Non-pigmented ciliary epithelial cell (primary cell): ENCODE results near the gene SBK1.
"Not testable (repeated sequence)": the region's sequence is repeated elsewhere in the genome, so short reads cannot be mapped to it uniquely, and the experiment has no call there.

Source experiments
- DNase-seq: peaks from one replicate; pipeline ENCODE4 v3.0.0-alpha.2; 2010; ENCODE audit warnings: low read depth

Gene SBK1

DNA sequence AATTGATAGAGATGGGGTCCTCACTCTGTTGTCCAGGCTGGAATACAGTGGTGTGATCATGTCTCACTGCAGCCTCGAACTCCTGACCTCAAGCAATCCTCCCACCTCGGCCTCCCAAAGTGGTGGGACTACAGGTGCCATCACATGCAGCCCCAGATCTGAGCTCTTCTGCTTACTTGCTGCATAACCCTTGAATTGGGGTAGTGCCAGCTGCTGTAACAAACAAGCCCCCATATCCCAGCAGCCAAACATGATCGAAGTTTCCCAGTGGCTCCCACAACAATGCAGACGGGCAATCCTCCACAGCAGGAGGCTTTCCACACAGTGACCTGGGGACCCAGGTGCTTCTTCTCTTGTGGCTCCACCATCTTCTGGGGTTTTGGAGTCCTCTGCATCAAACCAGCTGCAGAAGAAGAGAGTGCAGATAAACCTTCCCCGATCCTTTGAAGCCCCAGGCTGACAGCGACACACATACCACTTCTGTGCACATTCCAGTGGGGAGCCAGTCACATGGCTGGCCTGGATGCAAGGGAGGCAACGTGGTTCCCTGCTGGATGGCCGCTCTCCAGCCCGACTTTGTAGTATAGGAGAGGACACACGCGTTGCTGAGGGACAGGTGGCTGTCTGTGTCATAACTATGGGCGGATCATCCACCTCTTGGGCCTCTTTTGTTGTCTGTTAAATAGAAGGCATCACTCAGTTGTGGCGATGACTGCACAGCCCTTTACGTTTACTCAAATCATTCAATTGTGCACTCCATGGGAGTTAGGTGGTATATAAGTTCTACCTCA, 16.7 kb downstream of the SBK1 start:
- DNase-seq: no peak

DNA sequence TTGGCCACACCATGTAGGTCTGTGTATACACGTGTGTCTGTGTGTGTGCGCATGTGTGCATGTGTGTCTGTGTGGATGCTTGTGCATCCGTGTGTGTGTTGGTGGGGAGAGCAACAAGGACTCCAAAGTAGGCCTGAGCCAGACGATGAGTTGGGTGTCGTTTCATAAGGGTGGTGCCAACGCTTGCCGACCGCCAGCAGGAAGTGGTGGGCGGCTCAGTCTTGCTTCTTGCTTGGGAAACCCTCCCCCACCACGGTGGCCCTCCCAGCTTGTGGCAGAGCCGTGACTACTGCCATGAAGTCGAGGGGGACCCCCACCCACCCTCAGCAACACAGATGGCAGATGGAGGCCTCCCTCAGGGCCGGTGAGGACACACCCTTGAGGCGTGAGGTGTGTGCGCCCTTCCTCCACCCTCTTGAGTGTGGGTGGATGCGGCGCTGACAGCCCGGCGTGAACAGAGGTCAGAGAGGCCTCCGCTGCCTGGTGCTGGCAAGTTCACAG, 17.5 kb downstream of the SBK1 start:
- DNase-seq: no peak

DNA sequence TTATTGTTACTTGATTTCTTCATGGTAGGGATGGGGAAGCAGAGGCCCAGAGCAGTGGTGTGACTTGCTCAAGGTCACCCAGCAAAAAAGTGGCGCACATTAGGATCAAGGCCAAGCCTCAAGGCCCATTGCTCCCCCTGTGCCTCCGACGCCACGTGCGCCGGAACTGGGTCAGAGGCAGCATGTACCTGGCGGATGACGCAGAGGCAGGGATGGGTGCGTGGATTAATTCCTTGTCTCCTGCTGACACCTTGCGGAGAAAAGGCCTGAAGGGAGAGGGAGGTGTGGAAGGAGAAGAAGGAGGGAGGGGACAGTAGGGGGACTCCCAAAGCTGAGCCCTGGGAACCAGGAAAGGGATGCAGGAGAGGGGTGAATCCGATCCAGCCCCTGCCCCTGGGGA, 18.5 kb downstream of the SBK1 start:
- DNase-seq: no peak

DNA sequence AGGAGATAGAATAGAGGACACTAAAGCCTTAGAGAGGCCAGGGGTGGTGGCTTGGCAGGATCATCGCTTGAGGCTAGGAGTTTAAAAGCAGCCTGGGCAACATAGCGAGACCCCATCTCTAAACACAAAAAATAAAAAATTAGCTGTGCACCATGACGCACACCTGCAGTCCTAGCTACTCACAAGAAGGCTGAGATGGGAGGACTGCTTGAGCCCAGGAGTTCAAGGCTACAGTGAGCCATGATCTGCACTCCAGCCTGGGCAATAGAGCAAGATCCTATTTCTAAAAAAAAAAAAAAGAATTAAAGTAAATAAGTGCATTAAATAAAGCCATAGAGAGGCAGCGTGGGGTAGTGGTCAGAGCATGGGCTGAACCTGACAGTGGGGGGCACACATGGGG, 19.1 kb downstream of the SBK1 start:
- no peak for DNase-seq

DNA sequence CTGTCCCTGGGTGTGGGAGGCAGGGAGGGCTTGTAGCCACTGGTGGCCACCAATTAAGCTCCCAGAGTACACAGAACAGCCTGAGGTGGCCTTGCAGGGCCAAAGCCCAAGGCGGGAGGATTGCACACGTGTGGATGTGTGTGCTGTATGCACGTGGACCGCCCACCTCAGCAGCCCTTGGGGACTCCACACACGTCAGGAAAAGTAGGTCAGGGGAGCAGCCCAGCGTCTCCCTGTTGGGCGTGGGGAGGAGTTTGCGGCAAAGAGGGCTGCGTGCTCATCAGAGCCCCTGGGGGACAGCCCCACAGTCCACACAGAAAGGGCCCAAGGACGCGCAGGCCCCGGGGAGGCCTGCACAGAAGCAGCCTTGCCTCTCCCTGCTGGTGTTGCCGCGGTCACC, 19.6 kb downstream of the SBK1 start:
- DNase-seq: no peak

DNA sequence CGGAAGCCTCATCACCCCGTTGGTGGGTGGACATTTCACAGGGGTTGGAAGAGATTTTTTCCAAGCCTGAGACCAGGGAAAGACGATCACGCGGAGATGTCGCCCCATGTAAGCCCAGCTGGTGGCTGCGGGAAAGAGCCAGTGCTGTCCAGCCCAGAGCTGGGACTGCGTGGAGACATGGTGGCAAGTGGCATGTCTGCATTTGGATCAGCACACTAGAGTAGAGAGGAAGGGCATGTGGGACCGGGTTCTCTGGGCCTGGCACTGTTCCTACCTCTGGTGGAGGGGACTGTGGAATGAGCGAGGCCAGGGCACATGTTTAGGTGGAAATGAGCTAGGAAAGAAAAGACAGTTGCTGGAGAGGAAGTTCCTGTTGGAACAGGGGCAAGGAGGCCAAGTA, 20.0 kb downstream of the SBK1 start:
- DNase-seq: no peak

DNA sequence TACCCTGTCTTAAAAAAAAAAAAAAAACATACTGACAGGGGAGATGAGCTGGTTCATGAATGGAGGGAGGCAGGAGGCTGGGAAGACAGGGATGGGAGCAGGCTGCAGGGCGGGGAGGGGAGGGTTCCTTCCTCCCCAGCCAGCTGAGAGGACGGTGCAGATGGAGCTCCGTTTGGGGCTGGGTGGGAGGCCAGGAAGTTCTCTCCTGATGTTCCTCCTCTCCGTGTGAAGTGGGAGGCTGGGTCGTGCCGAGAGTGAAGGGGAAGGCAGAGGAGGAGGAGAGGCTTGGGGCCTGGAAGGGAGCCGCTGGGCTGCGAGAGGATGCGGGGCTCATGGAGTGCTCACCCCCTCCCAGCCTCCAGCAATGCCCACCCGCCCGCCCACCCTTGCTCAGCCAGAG, 21.3 kb downstream of the SBK1 start:
- no peak for DNase-seq

DNA sequence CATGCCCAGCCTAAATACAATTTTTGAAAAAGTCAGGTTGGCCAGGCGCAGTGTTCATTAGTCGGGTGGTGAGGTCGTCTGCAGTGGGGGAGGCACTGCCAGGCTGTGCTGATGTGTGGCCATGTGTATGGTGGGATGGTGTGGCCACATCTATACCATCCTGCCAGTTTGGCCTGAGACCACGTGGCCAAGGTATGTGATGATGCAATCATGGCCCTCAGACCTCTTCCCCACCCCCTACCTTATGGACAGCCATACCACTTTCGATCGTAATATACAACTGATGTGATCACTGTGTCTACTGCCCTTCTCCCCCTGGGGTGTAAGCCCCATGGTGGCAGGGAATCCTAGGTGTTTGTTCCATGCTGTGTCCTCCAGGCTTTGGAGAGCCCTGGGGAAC, 23.7 kb downstream of the SBK1 start:
- no peak for DNase-seq

DNA sequence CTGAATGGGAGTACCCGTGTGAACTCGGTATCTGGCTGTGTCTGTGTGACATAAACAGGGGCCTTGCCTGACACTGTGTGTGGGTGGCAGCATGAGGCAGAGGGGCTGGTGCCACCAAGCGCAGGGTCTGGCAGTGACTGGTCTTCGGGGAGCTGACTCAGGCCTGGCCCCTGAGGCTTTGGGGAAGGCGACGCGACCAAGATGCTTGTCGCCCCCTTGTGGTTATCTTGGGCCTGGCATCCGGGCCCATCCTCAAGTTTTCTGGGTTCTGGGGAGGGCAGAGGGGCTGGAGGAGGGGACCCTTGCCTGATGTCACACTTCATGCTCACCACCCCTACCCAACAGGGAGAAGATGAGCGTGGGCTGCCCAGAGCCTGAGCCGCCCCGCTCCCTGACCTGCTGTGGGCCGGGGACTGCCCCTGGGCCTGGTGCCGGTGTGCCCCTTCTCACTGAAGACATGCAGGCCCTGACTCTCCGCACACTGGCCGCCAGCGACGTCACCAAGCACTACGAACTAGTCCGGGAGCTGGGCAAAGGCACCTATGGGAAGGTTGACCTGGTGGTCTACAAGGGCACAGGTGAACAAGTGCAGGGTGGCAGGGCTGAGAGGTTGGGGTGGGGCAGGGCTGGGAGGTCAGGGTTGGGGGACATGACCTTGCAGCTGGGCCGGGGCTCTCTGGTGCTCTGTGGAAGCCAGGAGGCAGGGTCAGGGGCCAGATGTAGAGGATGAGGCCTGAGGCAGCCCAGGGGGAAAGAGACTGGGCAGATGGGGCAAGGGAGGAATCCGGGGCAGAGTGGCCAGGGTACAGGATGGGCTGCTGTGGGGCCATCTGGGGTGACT, 24.9 kb downstream of the SBK1 start:
- DNase-seq: no peak

DNA sequence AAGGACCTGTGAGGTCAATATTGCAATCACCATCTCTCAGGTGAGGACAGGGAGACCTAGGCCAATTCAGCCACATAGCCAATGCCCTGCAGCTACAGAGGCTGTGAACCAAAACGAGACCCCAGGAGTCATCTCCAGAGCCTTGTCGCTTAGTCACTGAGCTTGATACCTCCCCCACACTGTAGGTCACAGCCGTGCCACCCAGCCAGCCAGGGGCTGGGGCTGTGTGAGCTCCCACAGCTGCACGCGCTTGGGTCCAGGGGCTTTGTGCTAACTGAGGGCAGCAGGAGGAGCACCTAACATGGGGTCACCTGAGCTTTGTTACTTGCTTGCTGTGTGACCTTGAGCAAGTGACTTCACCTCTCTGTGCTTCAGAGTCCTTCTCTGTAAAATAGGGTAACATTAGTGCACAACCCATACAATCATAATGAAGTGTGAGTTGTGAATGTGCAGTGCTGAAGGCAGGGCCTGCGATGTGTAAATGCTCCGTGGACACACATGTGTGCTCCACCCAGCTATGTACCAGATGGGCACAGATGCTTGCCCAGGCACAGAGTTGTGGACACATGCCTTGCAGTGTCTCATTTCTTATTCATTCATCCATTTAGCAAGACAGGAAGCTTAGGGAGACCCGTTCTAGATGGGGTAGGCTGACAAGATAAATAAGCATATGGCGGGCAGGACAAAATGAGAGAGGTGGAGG, 25.9 kb downstream of the SBK1 start:
- no peak for DNase-seq

DNA sequence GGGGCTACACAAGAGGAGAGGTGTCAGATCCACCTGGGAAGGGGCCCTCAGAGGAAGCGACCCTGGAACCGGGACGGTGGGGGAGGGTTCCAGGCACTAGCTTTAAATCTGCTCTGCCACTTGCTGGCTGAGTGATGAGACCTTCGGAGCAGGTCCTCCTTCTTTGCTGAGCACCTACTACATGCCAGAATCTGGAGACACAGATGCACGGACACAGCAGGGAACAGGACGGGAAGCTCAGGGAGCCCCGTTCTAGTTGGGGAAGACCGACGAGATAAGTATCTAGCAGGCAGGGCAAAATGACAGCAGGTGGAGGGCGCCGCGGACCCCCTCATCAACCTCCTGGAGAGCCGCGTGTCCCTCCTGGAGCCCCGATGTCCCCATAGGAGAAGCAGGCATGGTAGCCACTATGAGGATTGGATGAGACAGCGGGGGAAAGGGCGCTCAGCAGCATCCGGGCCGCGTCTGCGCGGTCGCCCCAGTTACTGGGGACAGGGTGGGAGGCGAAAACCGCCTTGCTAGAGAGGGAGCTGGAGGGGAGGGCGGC, 27.2 kb downstream of the SBK1 start:
- no peak for DNase-seq

DNA sequence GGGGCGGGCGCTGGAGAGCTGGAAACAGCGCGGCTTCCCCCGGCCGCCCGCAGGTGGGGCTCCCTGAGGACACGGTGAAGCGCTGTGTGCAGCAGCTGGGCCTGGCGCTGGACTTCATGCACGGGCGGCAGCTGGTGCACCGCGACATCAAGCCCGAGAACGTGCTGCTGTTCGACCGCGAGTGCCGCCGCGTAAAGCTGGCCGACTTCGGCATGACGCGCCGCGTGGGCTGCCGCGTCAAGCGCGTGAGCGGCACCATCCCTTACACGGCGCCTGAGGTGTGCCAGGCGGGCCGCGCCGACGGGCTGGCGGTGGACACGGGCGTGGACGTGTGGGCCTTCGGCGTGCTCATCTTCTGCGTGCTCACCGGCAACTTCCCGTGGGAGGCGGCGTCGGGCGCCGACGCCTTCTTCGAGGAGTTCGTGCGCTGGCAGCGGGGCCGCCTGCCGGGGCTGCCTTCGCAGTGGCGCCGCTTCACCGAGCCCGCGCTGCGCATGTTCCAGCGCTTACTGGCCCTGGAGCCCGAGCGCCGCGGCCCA, 27.8 kb downstream of the SBK1 start:
- DNase-seq: no peak

DNA sequence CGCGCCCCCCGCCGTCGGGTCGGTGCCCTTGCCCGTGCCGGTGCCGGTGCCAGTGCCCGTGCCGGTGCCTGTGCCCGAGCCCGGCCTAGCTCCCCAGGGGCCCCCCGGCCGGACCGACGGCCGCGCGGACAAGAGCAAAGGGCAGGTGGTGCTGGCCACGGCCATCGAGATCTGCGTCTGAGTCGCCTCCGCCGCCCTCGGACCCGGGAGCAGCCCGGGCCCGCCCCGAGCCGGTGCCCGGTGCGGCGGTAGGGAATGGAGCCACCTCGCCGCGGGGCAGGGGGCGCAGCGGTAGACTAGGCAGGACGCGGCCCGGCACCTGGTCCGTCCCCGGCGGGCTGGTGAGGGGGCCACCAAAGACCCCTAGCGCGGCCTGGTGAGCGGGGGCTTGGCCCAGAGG, 28.4 kb downstream of the SBK1 start:
- DNase-seq: no peak

DNA sequence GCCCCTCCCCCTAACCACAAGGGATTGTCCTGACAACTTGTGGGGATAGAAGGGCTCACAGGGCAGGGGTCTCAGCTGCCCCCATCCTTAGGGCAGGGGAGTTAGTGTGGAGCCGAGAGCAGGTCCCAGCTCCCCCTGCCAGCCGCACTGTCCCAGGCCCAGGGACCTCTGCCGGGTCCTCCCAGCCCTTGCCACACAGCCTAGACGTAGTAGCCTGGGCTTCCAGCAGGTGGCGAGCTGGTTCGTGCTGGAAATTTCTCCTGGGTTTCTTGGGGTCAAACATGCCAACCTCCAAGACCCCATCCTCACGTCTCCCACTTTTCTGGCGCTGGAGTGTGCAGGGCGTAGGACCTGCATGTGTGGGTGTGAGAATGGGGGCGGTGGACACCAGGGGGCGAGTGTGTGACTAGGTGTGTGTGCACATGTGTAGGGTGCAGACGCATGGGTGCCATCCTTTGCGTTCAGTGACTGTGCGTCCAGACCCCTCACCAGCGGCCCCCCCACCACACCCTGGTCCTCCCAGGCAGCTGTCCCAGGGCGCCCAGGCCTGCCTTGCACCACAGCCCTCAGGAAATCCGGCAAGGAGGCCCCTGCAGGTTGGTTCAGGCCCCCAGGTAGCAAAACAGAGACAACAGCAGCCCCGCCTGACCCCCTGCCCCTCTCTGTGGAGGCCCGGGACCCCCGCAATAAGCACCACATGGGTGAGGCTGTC, 29.5 kb downstream of the SBK1 start:
- no peak for DNase-seq

DNA sequence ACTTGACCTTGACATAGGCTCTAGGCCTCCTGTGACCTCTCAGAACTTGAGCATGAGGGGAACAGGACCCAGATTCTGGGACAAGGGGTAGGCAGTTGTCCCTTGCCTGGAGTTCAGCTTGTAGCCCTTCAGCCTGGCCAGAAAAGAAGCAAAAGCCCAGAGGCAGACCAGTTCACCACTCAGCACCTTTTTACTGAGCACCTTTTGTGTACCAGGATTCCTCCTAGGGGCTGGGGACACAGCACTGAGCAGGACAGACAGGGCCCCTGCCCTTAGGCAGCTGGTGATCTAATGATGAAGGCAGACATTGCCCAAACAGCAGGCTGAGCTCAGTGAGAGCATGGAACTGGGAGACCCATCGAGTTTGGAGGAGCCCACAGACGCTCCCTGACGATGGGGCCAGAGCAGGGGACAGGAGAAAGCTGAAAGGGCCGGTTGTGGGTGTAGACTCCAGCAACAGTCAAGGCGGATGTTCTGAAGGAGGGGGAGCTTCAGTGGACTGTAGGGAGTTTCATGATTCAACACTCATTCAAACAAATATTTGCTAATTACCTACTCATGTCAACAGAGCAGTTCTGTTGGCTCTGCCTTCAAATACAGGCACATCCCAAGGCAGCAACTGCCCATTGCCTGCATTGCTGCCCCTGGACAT, 32.0 kb downstream of the SBK1 start:
- no peak for DNase-seq

DNA sequence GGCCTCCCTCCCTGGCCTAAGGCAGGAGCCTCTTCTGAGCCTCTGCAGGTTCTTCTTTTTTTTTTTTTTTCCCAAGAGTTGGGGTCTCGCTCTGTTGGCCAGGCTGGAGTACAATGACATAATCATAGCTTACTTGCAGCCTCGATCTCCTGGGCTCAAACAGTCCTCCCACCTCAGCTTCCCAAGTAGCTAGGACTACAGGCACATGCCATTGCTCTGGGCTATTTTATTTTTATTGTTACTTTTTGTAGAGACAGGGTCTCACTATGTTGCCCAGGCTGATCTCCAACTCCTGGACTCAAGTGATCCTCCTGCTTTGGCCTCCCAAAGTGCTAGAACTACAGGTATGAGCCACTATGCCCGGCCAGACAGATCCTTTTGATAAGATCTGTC, 32.6 kb downstream of the SBK1 start:
- DNase-seq: no peak

DNA sequence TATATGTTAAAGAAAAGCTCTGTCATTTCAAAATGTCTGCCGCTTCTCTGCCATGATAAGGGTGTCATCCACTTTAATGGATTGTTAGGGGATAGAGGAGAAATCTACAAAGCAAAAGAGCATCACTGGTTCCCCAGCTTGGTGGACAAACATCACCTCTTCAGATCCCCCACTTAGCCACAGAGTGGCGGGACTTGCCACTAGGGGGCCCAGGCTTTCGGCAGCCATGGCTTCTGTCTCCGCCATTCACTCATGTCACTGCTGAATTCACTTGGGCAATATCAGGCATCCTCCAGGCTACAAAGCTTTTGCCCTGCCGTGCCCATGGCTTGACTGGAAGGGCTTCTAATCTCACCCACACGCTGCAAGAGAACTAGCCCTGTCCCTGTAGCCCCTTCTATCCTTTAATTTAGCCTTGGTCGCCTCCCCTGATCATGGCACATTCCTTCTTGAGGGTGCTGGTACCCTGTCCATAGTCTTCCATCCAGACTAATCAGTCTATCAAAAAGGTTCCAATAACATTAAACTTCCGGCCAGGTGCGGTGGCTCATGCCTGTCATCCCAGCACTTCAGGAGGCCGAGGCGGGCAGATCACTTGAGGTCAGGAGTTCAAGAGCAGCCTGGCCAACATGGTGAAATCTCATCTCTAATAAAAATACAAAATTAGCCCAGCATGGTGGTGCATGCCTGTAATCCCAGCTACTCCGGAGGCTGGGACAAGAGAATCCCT, 34.7 kb downstream of the SBK1 start:
- no peak for DNase-seq

DNA sequence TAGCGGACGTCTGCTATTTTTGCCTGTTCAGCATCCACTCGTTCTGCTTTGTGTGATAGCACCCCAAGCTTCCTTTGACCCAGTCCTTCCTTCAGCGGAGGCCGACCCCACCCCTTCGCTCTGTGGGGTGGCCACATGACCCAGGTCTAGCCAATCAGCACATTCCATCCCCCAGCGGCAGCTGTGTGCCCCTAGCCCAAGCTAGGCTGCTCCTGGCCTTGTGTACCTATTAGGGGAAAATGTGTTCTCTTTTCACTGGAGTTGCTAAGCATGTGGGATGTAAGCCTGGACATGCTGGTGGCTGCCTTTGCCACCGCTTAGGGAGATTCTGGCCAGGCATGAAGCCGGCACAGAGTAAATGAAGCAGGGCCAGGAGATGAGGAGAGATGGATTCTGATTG, 37.9 kb downstream of the SBK1 start:
- not testable (repeated sequence) for DNase-seq

DNA sequence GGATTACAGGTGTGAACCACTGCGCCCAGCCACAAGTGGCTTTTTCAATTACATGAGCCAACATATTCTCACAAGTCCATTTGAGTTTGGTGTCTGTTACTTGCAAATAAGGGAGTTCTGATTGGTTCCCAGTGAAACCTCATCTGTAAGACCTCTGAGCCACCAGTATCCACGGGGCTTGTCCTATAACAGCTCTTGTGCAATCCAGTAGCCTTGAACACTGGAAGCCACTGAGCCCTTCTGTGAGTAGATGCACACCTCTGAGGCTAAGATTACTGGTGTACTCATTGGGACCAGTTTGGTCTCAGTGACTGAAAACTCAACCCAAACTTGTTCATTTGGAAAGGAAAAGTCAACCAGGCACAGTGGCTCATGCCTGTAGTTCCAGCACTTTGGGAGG, 38.7 kb downstream of the SBK1 start:
- not testable (repeated sequence) for DNase-seq

DNA sequence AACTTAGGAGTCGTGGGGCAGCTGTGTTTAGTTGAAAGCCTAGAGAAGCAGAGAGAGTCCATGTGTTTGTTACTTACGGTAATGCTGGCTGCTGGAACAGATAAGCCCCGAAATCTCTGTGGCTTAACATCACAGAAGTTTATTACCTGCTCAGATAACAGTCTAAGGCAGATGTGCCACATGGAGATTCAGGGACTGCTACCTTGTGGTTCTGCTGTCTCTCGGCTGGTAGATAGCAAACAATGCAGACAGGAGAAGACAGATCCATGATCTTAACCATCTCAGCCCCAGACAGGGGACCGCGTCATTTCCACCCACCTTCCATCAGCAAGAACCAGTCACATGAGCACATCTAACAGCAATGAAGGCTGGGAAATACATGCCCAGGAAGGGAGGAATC, 40.3 kb downstream of the SBK1 start:
- not testable (repeated sequence) for DNase-seq
